K562 (cell line): Measurements from ENCODE around the gene TTLL3. TPM values are rescaled to one million over a fixed set of nuclear protein-coding genes. Genes with fewer than 3 reads are reported as not detected.

ENCODE experiments used
- ARHGAP35 ChIP-seq: fragments of 450-650 bp; IDR thresholded peaks from 2 replicates; pipeline ENCODE4 v1.6.1; 2018; ENCODE audit not compliant: partially characterized antibody
- FOXA3 ChIP-seq, 2 experiments: fragments of 450-650 bp in 1 of 2; sonication (generic) in 1 of 2; formaldehyde crosslinking; IDR thresholded peaks in 1 of 2; conservative IDR thresholded peaks in 1 of 2; 2 replicates each; pipeline versions ENCODE4 v1.4.0 to v1.8.0; 2020 to 2022; ENCODE audit warnings: mild to moderate bottlenecking in 2 of 2, missing genetic modification reagents in 1 of 2
- LEF1 ChIP-seq: fragments of 450-650 bp; IDR thresholded peaks from 2 replicates; pipeline ENCODE4 v1.6.1; 2016; ENCODE audit warnings: mild to moderate bottlenecking
- POLR2A ChIP-seq: fragments of 450-650 bp; conservative IDR thresholded peaks from 2 replicates; pipeline ENCODE4 v1.6.1; 2016
- TCF3 ChIP-seq: sonication (generic); formaldehyde crosslinking; IDR thresholded peaks from 2 replicates; pipeline ENCODE4 v1.4.0; 2020; ENCODE audit warnings: mild to moderate bottlenecking, missing genetic modification reagents
- ZNF165 ChIP-seq: fragments of 250-450 bp; sonication (Bioruptor Pico); IDR thresholded peaks from 2 replicates; pipeline ENCODE4 v1.4.0; 2020; ENCODE audit warnings: borderline replicate concordance
- ZNF253 ChIP-seq: fragments of 250-450 bp; sonication (Bioruptor Pico); conservative IDR thresholded peaks from 2 replicates; pipeline ENCODE4 v1.6.1; 2021; ENCODE audit warnings: mild to moderate bottlenecking
- polyA plus RNA-seq, 8 experiments: library from polyadenylated mRNA; depleted of rRNA in 4 of 8; stranded (reverse) in 5 of 8; unstranded in 3 of 8; fragments of >200 nt; fragmentation: Nextera tagmentation in 2 of 8; fragmentation: Illumina TruSeq in 1 of 8; extraction: Ambion mirVana in 2 of 8; extraction: Trizol in 1 of 8; gene quantifications; 2 replicates each; pipeline versions ENCODE4 v1.2.1 to v1.2.3, GENCODE V29; 2011 to 2014; ENCODE audit warnings: inconsistent platforms in 1 of 8, missing spikeins in 1 of 8
- total RNA-seq, 7 experiments: library from RNA; depleted of rRNA in 6 of 7; stranded (reverse); fragments of >200 nt in 6 of 7; fragmentation: Illumina TruSeq in 2 of 7; extraction: Trizol in 2 of 7; gene quantifications; 2 replicates each; pipeline versions ENCODE4 v1.2.1 to v1.2.3, GENCODE V29; 2011 to 2021; ENCODE audit warnings: low replicate concordance in 1 of 7
- TF ChIP-seq, protein P1 (sequence below): sonication (generic); formaldehyde crosslinking; IDR thresholded peaks from 2 replicates; pipeline ENCODE4 v1.8.1; 2023; ENCODE audit warnings: missing genetic modification reagents, mild to moderate bottlenecking, borderline replicate concordance
- TF ChIP-seq, protein P2 (sequence below): IDR thresholded peaks from 2 replicates; pipeline ENCODE4 v1.6.1; 2012; ENCODE audit warnings: low read depth, low read length, improper control_type of control experiment, borderline replicate concordance
- TF ChIP-seq, protein P3 (sequence below): fragments of 200-800 bp; sonication (Bioruptor generic); IDR thresholded peaks from 2 replicates; pipeline ENCODE4 v1.6.1; 2016; ENCODE audit warnings: missing genetic modification characterization, missing compliant biosample characterization
- TF ChIP-seq, protein P4 (sequence below): IDR thresholded peaks from 2 replicates; pipeline ENCODE4 v1.6.1; 2011; ENCODE audit warnings: borderline replicate concordance, low read depth, mild to moderate bottlenecking, moderate library complexity, low read length; ENCODE audit not compliant: insufficient read depth, poor library complexity, severe bottlenecking

TTLL3 gene
- total and polyA plus RNA-seq, 9 of the 15 experiments (the other 6 are each of a cell fraction or from before 2014, with no cell fraction given) = 8.9 to 106 (median 33.2) TPM

DNA sequence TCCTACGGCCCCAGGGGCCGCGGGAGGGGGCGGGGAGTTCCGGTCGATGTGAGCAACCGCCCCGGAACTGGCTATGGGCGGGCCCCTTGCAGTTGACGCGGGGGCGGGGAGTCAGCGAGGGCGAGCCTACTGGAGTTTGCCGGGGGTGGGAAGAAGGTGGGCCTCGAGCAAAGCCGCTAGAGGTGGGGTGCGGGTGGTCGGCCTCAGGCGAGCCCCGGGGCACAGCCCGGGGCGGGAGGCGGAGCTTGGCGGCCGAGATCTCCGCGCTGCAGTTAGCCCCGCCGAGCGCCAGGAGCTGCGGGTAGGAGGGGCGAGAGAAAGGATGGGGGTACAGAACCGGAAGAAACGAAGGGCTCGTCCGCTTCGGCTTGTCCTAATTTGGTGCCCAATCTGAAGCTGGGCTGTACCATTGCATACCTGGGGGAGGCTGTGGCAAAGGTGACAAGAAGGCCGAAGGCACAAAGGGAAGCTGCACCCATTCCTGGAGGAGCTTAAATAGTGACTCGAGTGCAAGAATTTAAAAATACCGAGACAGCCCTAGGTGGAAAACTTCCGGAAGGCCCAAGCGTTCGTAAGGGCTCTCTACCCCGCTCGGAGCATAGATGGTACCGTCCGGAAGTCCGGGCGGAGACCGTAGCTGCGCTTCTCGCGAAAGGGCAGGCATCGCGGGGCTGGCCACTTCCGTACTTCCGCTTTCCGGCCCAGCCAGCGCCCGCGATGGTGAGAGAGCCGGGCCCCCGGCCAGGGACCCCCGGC, 17.5 kb upstream of the TTLL3 start, which contains the start of the genes ARPC4 and TADA3 (continued):
- TF ChIP-seq, protein P1, sequence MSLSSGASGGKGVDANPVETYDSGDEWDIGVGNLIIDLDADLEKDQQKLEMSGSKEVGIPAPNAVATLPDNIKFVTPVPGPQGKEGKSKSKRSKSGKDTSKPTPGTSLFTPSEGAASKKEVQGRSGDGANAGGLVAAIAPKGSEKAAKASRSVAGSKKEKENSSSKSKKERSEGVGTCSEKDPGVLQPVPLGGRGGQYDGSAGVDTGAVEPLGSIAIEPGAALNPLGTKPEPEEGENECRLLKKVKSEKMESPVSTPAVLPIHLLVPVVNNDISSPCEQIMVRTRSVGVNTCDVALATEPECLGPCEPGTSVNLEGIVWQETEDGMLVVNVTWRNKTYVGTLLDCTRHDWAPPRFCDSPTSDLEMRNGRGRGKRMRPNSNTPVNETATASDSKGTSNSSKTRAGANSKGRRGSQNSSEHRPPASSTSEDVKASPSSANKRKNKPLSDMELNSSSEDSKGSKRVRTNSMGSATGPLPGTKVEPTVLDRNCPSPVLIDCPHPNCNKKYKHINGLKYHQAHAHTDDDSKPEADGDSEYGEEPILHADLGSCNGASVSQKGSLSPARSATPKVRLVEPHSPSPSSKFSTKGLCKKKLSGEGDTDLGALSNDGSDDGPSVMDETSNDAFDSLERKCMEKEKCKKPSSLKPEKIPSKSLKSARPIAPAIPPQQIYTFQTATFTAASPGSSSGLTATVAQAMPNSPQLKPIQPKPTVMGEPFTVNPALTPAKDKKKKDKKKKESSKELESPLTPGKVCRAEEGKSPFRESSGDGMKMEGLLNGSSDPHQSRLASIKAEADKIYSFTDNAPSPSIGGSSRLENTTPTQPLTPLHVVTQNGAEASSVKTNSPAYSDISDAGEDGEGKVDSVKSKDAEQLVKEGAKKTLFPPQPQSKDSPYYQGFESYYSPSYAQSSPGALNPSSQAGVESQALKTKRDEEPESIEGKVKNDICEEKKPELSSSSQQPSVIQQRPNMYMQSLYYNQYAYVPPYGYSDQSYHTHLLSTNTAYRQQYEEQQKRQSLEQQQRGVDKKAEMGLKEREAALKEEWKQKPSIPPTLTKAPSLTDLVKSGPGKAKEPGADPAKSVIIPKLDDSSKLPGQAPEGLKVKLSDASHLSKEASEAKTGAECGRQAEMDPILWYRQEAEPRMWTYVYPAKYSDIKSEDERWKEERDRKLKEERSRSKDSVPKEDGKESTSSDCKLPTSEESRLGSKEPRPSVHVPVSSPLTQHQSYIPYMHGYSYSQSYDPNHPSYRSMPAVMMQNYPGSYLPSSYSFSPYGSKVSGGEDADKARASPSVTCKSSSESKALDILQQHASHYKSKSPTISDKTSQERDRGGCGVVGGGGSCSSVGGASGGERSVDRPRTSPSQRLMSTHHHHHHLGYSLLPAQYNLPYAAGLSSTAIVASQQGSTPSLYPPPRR = 0 out of 2 replicates have a peak, but pooled peaks have one; percentile 39
- no peak for TF ChIP-seq ZNF165 (CRISPR knock-in tag)
- TF ChIP-seq POLR2A = peak; percentile 93
- TF ChIP-seq, protein P2, sequence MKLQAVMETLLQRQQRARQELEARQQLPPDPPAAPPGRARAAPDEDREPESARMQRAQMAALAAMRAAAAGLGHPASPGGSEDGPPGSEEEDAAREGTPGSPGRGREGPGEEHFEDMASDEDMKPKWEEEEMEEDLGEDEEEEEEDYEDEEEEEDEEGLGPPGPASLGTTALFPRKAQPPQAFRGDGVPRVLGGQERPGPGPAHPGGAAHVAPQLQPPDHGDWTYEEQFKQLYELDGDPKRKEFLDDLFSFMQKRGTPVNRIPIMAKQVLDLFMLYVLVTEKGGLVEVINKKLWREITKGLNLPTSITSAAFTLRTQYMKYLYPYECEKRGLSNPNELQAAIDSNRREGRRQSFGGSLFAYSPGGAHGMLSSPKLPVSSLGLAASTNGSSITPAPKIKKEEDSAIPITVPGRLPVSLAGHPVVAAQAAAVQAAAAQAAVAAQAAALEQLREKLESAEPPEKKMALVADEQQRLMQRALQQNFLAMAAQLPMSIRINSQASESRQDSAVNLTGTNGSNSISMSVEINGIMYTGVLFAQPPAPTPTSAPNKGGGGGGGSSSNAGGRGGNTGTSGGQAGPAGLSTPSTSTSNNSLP = no peak; the same call in 1 of the 2 replicates
- peak; percentile 86 for TF ChIP-seq ARHGAP35
- TF ChIP-seq FOXA3 (CRISPR knock-in tag; conservative IDR thresholded peaks at IDR 0.05 in 1 of 2, IDR thresholded peaks at IDR 0.05 in 1 of 2) = 0 out of 4 replicates have a peak, but pooled peaks of 1 of the 2 experiments have one; percentile 24
- TF ChIP-seq ZNF253 (CRISPR knock-in tag) = no peak
- TF ChIP-seq LEF1 = no peak
- TF ChIP-seq, protein P3, sequence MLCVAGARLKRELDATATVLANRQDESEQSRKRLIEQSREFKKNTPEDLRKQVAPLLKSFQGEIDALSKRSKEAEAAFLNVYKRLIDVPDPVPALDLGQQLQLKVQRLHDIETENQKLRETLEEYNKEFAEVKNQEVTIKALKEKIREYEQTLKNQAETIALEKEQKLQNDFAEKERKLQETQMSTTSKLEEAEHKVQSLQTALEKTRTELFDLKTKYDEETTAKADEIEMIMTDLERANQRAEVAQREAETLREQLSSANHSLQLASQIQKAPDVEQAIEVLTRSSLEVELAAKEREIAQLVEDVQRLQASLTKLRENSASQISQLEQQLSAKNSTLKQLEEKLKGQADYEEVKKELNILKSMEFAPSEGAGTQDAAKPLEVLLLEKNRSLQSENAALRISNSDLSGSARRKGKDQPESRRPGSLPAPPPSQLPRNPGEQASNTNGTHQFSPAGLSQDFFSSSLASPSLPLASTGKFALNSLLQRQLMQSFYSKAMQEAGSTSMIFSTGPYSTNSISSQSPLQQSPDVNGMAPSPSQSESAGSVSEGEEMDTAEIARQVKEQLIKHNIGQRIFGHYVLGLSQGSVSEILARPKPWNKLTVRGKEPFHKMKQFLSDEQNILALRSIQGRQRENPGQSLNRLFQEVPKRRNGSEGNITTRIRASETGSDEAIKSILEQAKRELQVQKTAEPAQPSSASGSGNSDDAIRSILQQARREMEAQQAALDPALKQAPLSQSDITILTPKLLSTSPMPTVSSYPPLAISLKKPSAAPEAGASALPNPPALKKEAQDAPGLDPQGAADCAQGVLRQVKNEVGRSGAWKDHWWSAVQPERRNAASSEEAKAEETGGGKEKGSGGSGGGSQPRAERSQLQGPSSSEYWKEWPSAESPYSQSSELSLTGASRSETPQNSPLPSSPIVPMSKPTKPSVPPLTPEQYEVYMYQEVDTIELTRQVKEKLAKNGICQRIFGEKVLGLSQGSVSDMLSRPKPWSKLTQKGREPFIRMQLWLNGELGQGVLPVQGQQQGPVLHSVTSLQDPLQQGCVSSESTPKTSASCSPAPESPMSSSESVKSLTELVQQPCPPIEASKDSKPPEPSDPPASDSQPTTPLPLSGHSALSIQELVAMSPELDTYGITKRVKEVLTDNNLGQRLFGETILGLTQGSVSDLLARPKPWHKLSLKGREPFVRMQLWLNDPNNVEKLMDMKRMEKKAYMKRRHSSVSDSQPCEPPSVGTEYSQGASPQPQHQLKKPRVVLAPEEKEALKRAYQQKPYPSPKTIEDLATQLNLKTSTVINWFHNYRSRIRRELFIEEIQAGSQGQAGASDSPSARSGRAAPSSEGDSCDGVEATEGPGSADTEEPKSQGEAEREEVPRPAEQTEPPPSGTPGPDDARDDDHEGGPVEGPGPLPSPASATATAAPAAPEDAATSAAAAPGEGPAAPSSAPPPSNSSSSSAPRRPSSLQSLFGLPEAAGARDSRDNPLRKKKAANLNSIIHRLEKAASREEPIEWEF (CRISPR knock-in tag) = no peak
- TF ChIP-seq, protein P4, sequence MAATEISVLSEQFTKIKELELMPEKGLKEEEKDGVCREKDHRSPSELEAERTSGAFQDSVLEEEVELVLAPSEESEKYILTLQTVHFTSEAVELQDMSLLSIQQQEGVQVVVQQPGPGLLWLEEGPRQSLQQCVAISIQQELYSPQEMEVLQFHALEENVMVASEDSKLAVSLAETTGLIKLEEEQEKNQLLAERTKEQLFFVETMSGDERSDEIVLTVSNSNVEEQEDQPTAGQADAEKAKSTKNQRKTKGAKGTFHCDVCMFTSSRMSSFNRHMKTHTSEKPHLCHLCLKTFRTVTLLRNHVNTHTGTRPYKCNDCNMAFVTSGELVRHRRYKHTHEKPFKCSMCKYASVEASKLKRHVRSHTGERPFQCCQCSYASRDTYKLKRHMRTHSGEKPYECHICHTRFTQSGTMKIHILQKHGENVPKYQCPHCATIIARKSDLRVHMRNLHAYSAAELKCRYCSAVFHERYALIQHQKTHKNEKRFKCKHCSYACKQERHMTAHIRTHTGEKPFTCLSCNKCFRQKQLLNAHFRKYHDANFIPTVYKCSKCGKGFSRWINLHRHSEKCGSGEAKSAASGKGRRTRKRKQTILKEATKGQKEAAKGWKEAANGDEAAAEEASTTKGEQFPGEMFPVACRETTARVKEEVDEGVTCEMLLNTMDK = no peak
- TF ChIP-seq TCF3 = no peak
